Activated CD4-positive, CD25-positive, alpha-beta regulatory T cell (primary cell): ENCODE data around the gene RNF8.
A peak's percentile ranks its signal among the peaks of the same experiment; 100 is the strongest.
"Not testable (repeated sequence)": the region's sequence is repeated elsewhere in the genome, so short reads cannot be mapped to it uniquely, and the experiment has no call there.

Experiments
- DNase-seq, 4 experiments: peaks; one replicate each; lab custom pipeline; 2025; lab: John Stamatoyannopoulos, UW

The RNF8 gene

GRCh38 chr6:37399795-37400490, 46.2 kb downstream of the RNF8 start:
- DNase-seq, result no peak

GRCh38 chr6:37401658-37402057, 47.9 kb downstream of the RNF8 start:
- not testable (repeated sequence) for DNase-seq

- DNase-seq, result no peak
Measured at GRCh38 chr6:37406726-37407341, 53.1 kb downstream of the RNF8 start.

GRCh38 chr6:37407948-37408347, 54.2 kb downstream of the RNF8 start:
- DNase-seq, result no peak

- no peak for DNase-seq
Measured at GRCh38 chr6:37409501-37409900, 55.7 kb downstream of the RNF8 start.

GRCh38 chr6:37417393-37417792, 63.6 kb downstream of the RNF8 start:
- DNase-seq, result no peak

- no peak for DNase-seq
Measured at GRCh38 chr6:37418722-37419121, 64.9 kb downstream of the RNF8 start.

GRCh38 chr6:37426058-37426944, 72.5 kb downstream of the RNF8 start:
- no peak for DNase-seq

- no peak for DNase-seq
Measured at GRCh38 chr6:37426945-37427510, 73.2 kb downstream of the RNF8 start.

- no peak for DNase-seq
Measured at GRCh38 chr6:37429352-37429750, 75.6 kb downstream of the RNF8 start.

GRCh38 chr6:37432590-37432915, 78.8 kb downstream of the RNF8 start:
- no peak for DNase-seq

GRCh38 chr6:37432916-37433656, 79.3 kb downstream of the RNF8 start, which contains the start of gene CMTR1:
Gene CMTR1, plus strand, starts transcription at chr6:37433221. Its CDS starts 2,409 bp downstream, at chr6:37435630.
- peak; percentile 88 to 94 (median 94) for DNase-seq

- DNase-seq, result peak in 3 of 4 experiments; percentile 12 to 32 (median 16)
Measured at GRCh38 chr6:37433657-37434271, 80.0 kb downstream of the RNF8 start.

- no peak for DNase-seq
Measured at GRCh38 chr6:37435373-37435772, 81.6 kb downstream of the RNF8 start.

- DNase-seq, result no peak
Measured at GRCh38 chr6:37435816-37436215, 82.0 kb downstream of the RNF8 start.

- DNase-seq, result no peak
Measured at GRCh38 chr6:37438930-37439329, 85.1 kb downstream of the RNF8 start.

GRCh38 chr6:37441651-37442050, 87.9 kb downstream of the RNF8 start:
- DNase-seq, result no peak

GRCh38 chr6:37442416-37443215, 88.8 kb downstream of the RNF8 start:
- DNase-seq, result no peak

GRCh38 chr6:37443216-37443542, 89.4 kb downstream of the RNF8 start:
- not testable (repeated sequence) for DNase-seq
